ENCODE measurements around the gene RNF157.

Gene RNF157

DNA sequence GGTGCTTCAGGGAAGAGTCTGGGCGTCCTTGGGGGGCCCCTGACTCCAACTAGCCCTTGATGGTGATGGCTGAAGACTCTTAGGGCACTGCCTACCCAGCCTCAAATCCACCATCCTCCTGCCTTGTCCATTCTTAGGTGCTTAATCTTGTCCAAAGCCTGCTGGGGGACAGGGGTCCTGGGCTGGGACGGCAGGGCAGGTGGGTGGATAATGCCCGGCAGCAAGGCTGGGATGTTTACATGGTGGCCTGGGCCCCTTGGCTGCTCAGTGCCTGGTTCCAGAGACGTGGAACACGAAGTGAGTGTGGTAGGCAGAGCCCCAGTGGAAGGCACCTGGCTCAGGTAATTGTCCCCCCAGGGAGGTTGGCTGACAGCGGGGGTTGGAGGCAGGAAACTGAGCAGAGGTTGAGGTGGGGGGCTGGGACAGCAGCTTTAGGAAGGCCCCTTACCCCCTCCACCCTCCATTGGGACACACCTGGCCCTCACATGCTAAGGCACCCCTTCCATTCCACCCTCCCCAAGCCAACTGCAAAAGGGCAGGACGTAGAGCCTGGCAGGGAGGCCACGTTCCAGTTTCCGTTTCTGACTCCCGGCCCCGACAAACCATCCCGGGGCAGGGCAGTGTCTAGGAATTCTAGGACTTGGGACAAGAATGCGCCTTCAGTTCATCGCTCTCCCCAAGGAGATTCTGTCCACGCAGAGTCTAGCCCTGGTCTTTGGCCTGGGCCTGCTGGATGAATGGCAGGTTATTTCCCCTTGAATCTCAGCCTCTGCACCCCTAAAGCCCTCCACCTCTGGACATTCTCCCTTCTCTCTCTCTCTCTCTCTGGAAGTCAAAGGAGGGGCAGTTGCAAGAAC lies 101.2 kb downstream of the RNF157 start:
- no peak for DNase-seq

GRCh38 chr17:76138234-76138895 lies 101.9 kb downstream of the RNF157 start:
- no peak for DNase-seq

GRCh38 chr17:76137351-76138233 lies 102.7 kb downstream of the RNF157 start:
- DNase-seq, result no peak

DNA sequence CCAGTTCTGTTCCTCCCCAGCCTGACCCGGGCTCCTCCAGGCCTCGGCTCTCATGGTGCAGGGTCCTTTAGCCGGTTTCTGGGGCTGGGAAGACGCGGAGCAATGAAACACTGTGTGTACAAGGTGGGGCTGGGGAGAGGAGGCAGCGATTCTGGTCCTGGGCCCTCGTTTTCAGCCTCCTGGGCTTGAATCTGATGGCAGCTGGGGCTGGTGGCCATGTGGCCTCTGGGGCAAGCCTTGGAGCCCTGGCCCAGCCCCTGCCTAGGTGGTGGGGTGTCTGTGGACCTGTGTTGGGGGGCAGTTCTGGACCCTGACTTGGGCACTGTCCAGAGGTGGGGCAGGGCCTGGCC lies 103.3 kb downstream of the RNF157 start:
- DNase-seq, result no peak

DNA sequence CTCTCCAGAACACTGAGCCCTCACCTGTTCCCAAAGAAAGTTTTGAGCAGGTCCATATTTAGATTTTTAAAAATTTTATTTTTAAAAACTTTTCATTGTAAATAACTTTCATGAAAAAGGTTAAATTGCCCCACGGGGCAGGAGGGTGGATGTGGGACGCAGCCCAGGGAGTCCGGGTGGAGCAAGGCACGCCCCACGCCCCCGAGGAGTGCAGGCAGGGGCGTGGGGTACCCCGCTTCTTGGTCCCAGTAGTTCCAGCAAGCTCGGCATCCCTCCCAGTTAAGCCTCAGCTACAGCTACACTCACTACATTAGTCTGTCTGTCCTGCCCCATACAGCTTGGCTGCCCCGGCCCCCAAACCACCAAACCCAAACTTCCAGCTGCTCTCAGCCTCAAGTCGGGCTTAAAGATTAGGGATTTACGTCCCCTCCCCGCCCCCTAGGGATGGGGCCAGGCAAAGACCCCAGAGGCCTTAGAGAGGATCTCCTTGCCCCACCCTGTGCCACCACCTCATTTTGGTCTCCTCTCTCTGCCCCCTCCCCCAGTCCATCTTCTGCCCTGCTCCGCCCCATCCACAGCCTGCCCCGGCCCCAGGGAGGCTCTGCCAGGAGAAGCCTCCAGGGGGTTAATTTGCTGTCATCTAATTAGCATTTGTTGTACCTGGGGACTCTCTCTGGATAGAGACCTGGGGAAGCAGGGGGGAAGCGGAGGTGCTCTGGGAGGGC lies 103.9 kb downstream of the RNF157 start:
- DNase-seq, result no peak

DNA sequence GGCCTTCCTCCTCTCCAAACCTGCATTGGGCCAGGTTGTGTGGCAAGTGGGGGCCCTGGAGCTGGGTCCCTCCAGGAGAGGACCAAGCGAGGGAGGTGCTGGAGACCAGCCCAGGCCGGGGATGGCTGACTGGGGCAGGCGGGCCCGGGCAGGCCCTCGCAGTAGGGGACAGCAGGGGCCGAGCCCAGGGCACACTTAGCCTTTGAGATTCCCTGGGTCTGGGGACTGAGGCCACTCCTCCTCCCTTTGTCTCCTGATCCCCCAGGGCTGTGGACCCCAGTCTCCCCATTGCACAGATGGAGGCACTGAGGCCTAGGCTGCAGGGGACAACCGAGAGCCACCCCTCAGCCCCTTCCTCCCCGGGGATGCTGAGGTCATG lies 104.5 kb downstream of the RNF157 start:
- DNase-seq, result no peak

GRCh38 chr17:76134911-76135809 lies 105.1 kb downstream of the RNF157 start:
- no peak for DNase-seq

- DNase-seq, result no peak
Measured at GRCh38 chr17:76132574-76133338, 107.5 kb downstream of the RNF157 start.

DNA sequence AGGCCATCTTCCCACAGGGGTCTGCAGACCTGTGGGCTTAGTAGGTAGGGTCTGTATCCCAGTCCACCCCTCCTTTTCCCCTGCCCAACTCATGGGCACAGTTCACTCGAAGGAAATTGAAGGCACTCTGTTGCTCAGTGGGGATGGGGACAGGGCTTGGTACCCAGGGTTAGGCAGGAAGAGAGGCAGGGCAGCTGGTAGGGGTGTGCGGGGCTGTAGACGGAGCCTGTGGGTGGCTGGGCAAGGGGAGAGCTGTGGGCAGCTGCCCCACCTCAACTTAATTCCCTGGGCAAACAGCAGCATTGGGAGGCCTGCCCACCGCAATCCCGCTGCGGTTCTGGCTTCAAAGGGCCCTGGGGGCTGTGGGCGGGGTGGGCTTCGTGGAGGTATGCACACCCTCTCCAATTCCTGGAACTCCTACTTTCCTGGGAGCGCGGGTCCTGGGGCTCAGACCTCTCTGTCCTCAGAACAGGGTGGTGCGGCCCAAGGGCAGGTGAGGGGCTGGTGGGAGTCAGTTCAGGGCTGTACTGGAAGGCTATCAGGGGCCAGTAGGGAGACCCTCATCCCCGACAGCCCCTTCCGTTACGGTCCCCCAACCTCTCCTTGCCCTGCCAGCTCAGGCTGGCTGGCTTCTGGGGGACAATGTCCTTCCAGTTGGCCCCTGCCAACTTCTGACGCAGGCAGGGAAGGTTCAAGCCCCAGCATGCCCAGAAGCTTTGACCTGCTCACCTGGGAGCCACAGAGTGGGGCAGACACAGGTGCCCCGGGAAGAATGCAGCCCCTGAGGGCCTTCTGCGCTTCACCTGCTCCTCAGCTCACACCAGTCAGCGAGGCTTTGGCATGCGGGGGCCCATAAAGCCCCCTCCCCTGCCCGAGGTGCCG lies 108.4 kb downstream of the RNF157 start:
- DNase-seq, result no peak

DNA sequence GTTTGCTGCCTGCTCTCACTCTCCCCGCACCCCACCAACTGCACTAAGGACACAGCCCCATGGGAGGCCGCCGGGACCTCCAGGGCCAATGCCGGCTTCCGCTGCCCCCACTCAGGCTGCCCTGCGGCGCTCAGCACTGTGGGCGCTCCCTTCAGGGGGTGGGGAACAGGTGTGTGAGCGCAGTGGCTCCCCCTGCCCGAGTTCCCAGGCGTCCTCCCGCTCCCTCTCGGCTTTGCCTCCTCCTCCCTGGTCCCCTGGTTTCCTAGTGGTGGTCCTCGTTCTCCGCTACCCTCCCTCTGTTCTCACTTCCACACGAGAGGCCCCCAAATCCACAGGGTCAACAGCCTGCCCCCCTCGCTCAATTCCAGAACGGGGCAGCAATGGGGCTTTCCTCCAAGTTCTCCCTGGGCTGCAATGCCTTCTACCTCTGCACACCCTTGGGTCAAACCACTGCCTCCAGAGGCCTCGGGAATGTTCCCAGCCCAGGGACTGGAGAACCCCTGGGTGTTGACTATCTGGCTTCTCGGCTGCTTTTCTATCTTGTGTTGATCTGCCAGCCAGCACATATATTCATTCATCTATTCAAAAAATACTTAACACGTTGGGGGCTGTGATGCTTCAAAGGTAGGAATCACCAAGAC lies 109.1 kb downstream of the RNF157 start:
- DNase-seq, result no peak

- no peak for DNase-seq
Measured at GRCh38 chr17:76130473-76130872, 109.8 kb downstream of the RNF157 start.

DNA sequence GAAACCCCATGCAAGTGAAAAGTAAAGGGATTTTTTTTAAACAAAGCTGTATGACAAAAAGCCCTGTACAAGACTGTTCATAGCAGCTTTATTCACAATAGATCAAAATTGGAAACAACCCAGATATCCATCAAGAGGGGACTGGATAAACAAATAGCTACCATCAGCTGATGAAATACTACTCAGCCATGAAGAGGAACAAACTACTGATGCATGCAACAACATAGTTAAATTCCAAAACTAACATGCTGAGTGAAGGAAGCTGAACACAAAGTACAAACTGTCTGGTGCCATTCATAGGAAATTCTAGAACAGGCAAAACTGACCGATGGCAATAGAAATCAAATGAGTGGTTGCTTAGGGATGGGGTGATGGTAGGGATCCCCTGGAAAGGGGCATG lies 114.4 kb downstream of the RNF157 start:
- DNase-seq, result no peak

GRCh38 chr17:76125391-76125675 lies 115.0 kb downstream of the RNF157 start:
- DNase-seq, result no peak

GRCh38 chr17:76124582-76125390 lies 115.5 kb downstream of the RNF157 start:
- no peak for DNase-seq

GRCh38 chr17:76123749-76124581 lies 116.3 kb downstream of the RNF157 start:
- DNase-seq, result no peak

DNA sequence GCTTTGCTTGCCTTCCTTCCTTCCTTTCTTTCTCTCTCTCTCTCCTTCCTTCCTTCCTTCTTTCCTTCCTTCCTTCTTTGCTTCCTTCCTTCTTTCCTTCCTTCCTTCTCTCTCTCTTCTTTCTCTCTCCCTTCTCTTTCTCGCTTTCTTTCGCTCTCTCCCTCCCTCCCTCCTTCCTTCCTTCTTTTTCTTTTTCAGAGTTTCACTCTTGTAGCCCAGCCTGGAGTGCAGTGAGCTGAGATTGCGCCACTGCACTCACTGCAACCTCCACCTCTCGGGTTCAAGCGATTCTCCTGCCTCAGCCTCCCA lies 117.1 kb downstream of the RNF157 start:
- DNase-seq, result no peak

GRCh38 chr17:76122431-76123190 lies 117.7 kb downstream of the RNF157 start:
- no peak for DNase-seq
